ENCODE data around the gene LALBA. TPM values are rescaled to one million over a fixed set of nuclear protein-coding genes. Genes with fewer than 3 reads are reported as not detected.
"Not testable (repeated sequence)": the region's sequence is repeated elsewhere in the genome, so short reads cannot be mapped to it uniquely, and the experiment has no call there.

The LALBA gene
- total RNA-seq, 4 donors from 2014 or later, result not detected

GRCh38 chr12:48580831-48581230 is 11.0 kb upstream of the LALBA start:
- Histone ChIP-seq H3K27me3 (no peaks in the 10 kb centered on the region), H3K4me1 (no peaks in the 10 kb centered on the region), H3K36me3 (no peaks in the 10 kb centered on the region), H3K9me3 (no peaks in the 10 kb centered on the region), H3K4me3 (no peak overlapping the region), H3K27ac (no peak overlapping the region)
- WGBS, 2 donors, result 57 to 67% methylated on average over 5 of the region's 5 CpGs
- DNase-seq (ENCODE audit: low spot score in 2 of 2), result no peak
- no peak for TF ChIP-seq EP300 (IDR thresholded peaks at IDR 0.05)
- TF ChIP-seq CTCF (IDR thresholded peaks at IDR 0.05), result no peak
- TF ChIP-seq POLR2A (IDR thresholded peaks at IDR 0.05), result no peak

GRCh38 chr12:48572326-48572725 is 2.5 kb upstream of the LALBA start:
- Histone ChIP-seq H3K27ac (no peak overlapping the region), H3K27me3 (no peaks in the 10 kb centered on the region)
- 7 to 10% methylated on average over 5 of the region's 5 CpGs for WGBS, 2 donors

GRCh38 chr12:48567731-48568130 is 2.1 kb downstream of the LALBA start:
- Histone ChIP-seq H3K36me3 (no peaks in the 10 kb centered on the region), H3K27me3 (no peaks in the 10 kb centered on the region), H3K9me3 (no peaks in the 10 kb centered on the region), H3K4me1 (no peaks in the 10 kb centered on the region), H3K4me3 (no peak overlapping the region), H3K27ac (no peak overlapping the region)
- DNase-seq (ENCODE audit: low spot score in 2 of 2), result no peak
- TF ChIP-seq POLR2A (IDR thresholded peaks at IDR 0.05) (no peak), CTCF (IDR thresholded peaks at IDR 0.05) (no peak), EP300 (IDR thresholded peaks at IDR 0.05) (no peak)
- WGBS, 2 donors, result 89 to 90% methylated on average over 4 of the region's 4 CpGs

More at GRCh38 chr12:48572326-48572725, 2.5 kb upstream of the LALBA start:
- no peak overlapping the region for H3K4me3 ChIP-seq
- no peaks in the 10 kb centered on the region for H3K36me3 ChIP-seq
- no peak for DNase-seq (ENCODE audit: low spot score in 2 of 2)
- no peak for TF ChIP-seq POLR2A (IDR thresholded peaks at IDR 0.05)
- no peak for TF ChIP-seq EP300 (IDR thresholded peaks at IDR 0.05)
- TF ChIP-seq CTCF (IDR thresholded peaks at IDR 0.05), result no peak
- no peaks in the 10 kb centered on the region for H3K4me1 ChIP-seq
- H3K9me3 ChIP-seq, result no peaks in the 10 kb centered on the region

- Histone ChIP-seq H3K4me1 (no peaks in the 10 kb centered on the region), H3K4me3 (no peak overlapping the region), H3K9me3 (no peaks in the 10 kb centered on the region), H3K27ac (no peak overlapping the region), H3K36me3 (no peaks in the 10 kb centered on the region), H3K27me3 (no peaks in the 10 kb centered on the region)
- TF ChIP-seq EP300 (IDR thresholded peaks at IDR 0.05), result no peak
- no peak for TF ChIP-seq POLR2A (IDR thresholded peaks at IDR 0.05)
- TF ChIP-seq CTCF (IDR thresholded peaks at IDR 0.05), result no peak
- 87 to 95% methylated on average over 4 of the region's 4 CpGs for WGBS, 2 donors
- no peak for DNase-seq (ENCODE audit: low spot score in 2 of 2)
Measured at GRCh38 chr12:48557919-48558318, 11.9 kb downstream of the LALBA start.

GRCh38 chr12:48556631-48557030 is 13.2 kb downstream of the LALBA start:
- H3K27ac ChIP-seq, result no peak overlapping the region
- 79 to 83% methylated on average over 6 of the region's 6 CpGs for WGBS, 2 donors
- H3K4me3 ChIP-seq, result no peak overlapping the region
- TF ChIP-seq CTCF (IDR thresholded peaks at IDR 0.05) (no peak), POLR2A (IDR thresholded peaks at IDR 0.05) (no peak), EP300 (IDR thresholded peaks at IDR 0.05) (no peak)
- H3K36me3 ChIP-seq, result no peaks in the 10 kb centered on the region
- H3K9me3 ChIP-seq, result no peaks in the 10 kb centered on the region
- no peaks in the 10 kb centered on the region for H3K27me3 ChIP-seq
- no peak for DNase-seq (ENCODE audit: low spot score in 2 of 2)
- H3K4me1 ChIP-seq, result no peaks in the 10 kb centered on the region

GRCh38 chr12:48553666-48554343 is 16.0 kb downstream of the LALBA start:
- H3K4me3 ChIP-seq; H3K4me1 ChIP-seq; DNase-seq (ENCODE audit: low spot score in 2 of 2); H3K9me3 ChIP-seq; H3K36me3 ChIP-seq; H3K27me3 ChIP-seq; H3K27ac ChIP-seq: not testable (repeated sequence)
- WGBS, 2 donors, result 75 to 85% methylated on average over 8 to 11 of the region's 11 CpGs

GRCh38 chr12:48551636-48552035 is 18.2 kb downstream of the LALBA start:
- H3K27ac ChIP-seq; H3K27me3 ChIP-seq; H3K9me3 ChIP-seq; H3K4me3 ChIP-seq; H3K4me1 ChIP-seq; H3K36me3 ChIP-seq; DNase-seq (ENCODE audit: low spot score in 2 of 2): not testable (repeated sequence)
- 92% methylated on average over 13 of the region's 13 CpGs for WGBS, 2 donors

- not testable (repeated sequence) for H3K27me3 ChIP-seq; H3K36me3 ChIP-seq; H3K9me3 ChIP-seq; H3K27ac ChIP-seq; H3K4me1 ChIP-seq; H3K4me3 ChIP-seq; DNase-seq (ENCODE audit: low spot score in 2 of 2)
- 95 to 100% methylated on average over 1 to 2 of the region's 3 CpGs for WGBS, 2 donors
Measured at GRCh38 chr12:48547012-48547411, 22.8 kb downstream of the LALBA start.

Measured in tibial nerve (tissue), 4 donors.